A549 (cell line): ENCODE results near the gene ESRRB. TPM values are rescaled to one million over a fixed set of nuclear protein-coding genes. Genes with fewer than 3 reads are reported as not detected.

Source experiments
- ATAC-seq, 2 experiments: fragments of 200-7000 bp in 1 of 2; fragments of >200 bp in 1 of 2; cut with Nextera tagmentation in 1 of 2; cut with Tn5 transposase in 1 of 2; 3 replicates each; pipeline versions ENCODE4 v1.8.0 to v1.9.1; 2018 to 2020; ENCODE audit warnings: mild to moderate bottlenecking in 1 of 2, moderate library complexity in 1 of 2
- CTCF ChIA-PET: fragments of 300-600 bp; sonication (Branson Sonifier 250); formaldehyde crosslinking; extraction: SDS; loops from one replicate; lab custom pipeline; 2021; ENCODE audit warnings: antibody characterized with exemption, inconsistent platforms; lab: Yijun Ruan, JAX
- POLR2A ChIA-PET: fragments of 350-600 bp; formaldehyde crosslinking; extraction: SDS; loops from one replicate; lab custom pipeline; 2021; ENCODE audit warnings: antibody characterized with exemption, inconsistent platforms; lab: Yijun Ruan, JAX
- DNase-seq, 2 experiments: peaks; one replicate each; pipeline versions ENCODE4 v3.0.0 to v3.0.0-alpha.2; 2011 to 2016; ENCODE audit warnings: low read depth in 1 of 2, low spot score in 1 of 2
- FAIRE-seq: peaks from 2 replicates; lab custom pipeline; 2011; peaks lifted over from hg19 to GRCh38; lab: Jason Lieb, UNC
- H3K27ac ChIP-seq, 2 experiments: fragments of >200 bp; sonication (Bioruptor Twin); formaldehyde crosslinking; 3 replicates each; pipeline ENCODE4 v1.5.1; 2016 to 2017
- H3K4me1 ChIP-seq: fragments of >200 bp; sonication (Bioruptor Twin); formaldehyde crosslinking; 3 replicates; pipeline ENCODE4 v1.6.1; 2016
- H3K4me2 ChIP-seq: fragments of >200 bp; sonication (Bioruptor Twin); formaldehyde crosslinking; 3 replicates; pipeline ENCODE4 v1.6.1; 2016
- H3K4me3 ChIP-seq: fragments of >200 bp; sonication (Bioruptor Twin); formaldehyde crosslinking; 3 replicates; pipeline ENCODE4 v1.5.1; 2016
- H3K9me3 ChIP-seq: fragments of >200 bp; sonication (Bioruptor Twin); formaldehyde crosslinking; 3 replicates; pipeline ENCODE4 v1.6.1; 2016
- BHLHE40 ChIP-seq: IDR thresholded peaks from 2 replicates; pipeline ENCODE4 v1.6.1; 2012; ENCODE audit warnings: low read depth, low read length, inconsistent platforms
- CBX2 ChIP-seq: fragments of 200-600 bp; sonication (generic); IDR thresholded peaks from 2 replicates; pipeline ENCODE4 v1.6.1; 2016; ENCODE audit warnings: low read depth, mild to moderate bottlenecking, borderline replicate concordance
- CHD4 ChIP-seq: fragments of 200-600 bp; sonication (generic); IDR thresholded peaks from 2 replicates; pipeline ENCODE4 v1.6.1; 2016; ENCODE audit warnings: antibody characterized with exemption, mild to moderate bottlenecking, borderline replicate concordance
- E2F6 ChIP-seq: IDR thresholded peaks from 2 replicates; pipeline ENCODE4 v1.6.1; 2012; ENCODE audit warnings: low read depth, borderline replicate concordance
- FOXS1 ChIP-seq: fragments of 250-450 bp; sonication (Bioruptor Pico); IDR thresholded peaks from 2 replicates; pipeline ENCODE4 v1.5.0; 2020; ENCODE audit warnings: mild to moderate bottlenecking, moderate library complexity
- HDAC2 ChIP-seq: fragments of 200-600 bp; sonication (generic); IDR thresholded peaks from 2 replicates; pipeline ENCODE4 v1.6.1; 2016
- HES2 ChIP-seq: fragments of >200 bp; sonication (Bioruptor Twin); formaldehyde crosslinking; IDR thresholded peaks from 2 replicates; pipeline ENCODE4 v1.6.1; 2016
- HEYL ChIP-seq: fragments of 250-450 bp; sonication (Bioruptor Pico); IDR thresholded peaks from 2 replicates; pipeline ENCODE4 v1.8.0; 2021; ENCODE audit warnings: mild to moderate bottlenecking, moderate library complexity
- HOXB13 ChIP-seq: fragments of 250-450 bp; sonication (Bioruptor Pico); IDR thresholded peaks from 2 replicates; pipeline ENCODE4 v1.5.0; 2020; ENCODE audit warnings: low read depth, mild to moderate bottlenecking, moderate library complexity
- HOXB5 ChIP-seq: fragments of 250-450 bp; sonication (Bioruptor Pico); IDR thresholded peaks from 2 replicates; pipeline ENCODE4 v1.5.0; 2020; ENCODE audit warnings: mild to moderate bottlenecking, moderate library complexity
- KDM5A ChIP-seq: fragments of 200-600 bp; sonication (generic); IDR thresholded peaks from 2 replicates; pipeline ENCODE4 v1.6.1; 2016; ENCODE audit warnings: antibody characterized with exemption, mild to moderate bottlenecking
- MAFK ChIP-seq: fragments of 450-650 bp; IDR thresholded peaks from 2 replicates; pipeline ENCODE4 v1.6.1; 2014; ENCODE audit not compliant: partially characterized antibody
- NR3C1 ChIP-seq: fragments of >200 bp; sonication (Bioruptor Twin); formaldehyde crosslinking; IDR thresholded peaks from 3 replicates; pipeline ENCODE4 v1.6.1; 2017
- RARB ChIP-seq: fragments of 250-450 bp; sonication (Bioruptor Pico); IDR thresholded peaks from 2 replicates; pipeline ENCODE4 v1.8.0; 2021; ENCODE audit warnings: mild to moderate bottlenecking, moderate library complexity
- RCOR1 ChIP-seq: fragments of 150-350 bp; IDR thresholded peaks from 2 replicates; pipeline ENCODE4 v1.6.1; 2014; ENCODE audit warnings: antibody characterized with exemption, low read length, low read depth
- RFX5 ChIP-seq: fragments of 450-650 bp; IDR thresholded peaks from 2 replicates; pipeline ENCODE4 v1.7.1; 2014; ENCODE audit warnings: antibody characterized with exemption, mild to moderate bottlenecking, moderate library complexity
- TP53 ChIP-seq: fragments of 250-450 bp; sonication (Bioruptor Pico); IDR thresholded peaks from 2 replicates; pipeline ENCODE4 v1.5.0; 2021; ENCODE audit warnings: mild to moderate bottlenecking, moderate library complexity
- ZSCAN20 ChIP-seq: fragments of 250-450 bp; sonication (Bioruptor Pico); IDR thresholded peaks from 2 replicates; pipeline ENCODE4 v1.8.0; 2022; ENCODE audit warnings: mild to moderate bottlenecking, moderate library complexity
- WGBS: methylation state at CpG from one replicate; pipeline ENCODE4 v1.1.6; 2017; ENCODE audit errors: missing lambda C conversion rate; 5-methylcytosine and 5-hydroxymethylcytosine counted together
- polyA plus RNA-seq, 4 experiments: library from polyadenylated mRNA; depleted of rRNA in 3 of 4; stranded (reverse); fragments of >200 nt; fragmentation: RNase III in 1 of 4; extraction: RNeasy Plus Mini Kit Qiagen cat#74134 plus additional on column Dnase treatment in 1 of 4; gene quantifications; 2 replicates in 3 of 4; 3 replicates in 1 of 4; pipeline ENCODE4 v1.2.3, GENCODE V29; 2011 to 2017
- TF ChIP-seq, protein P1 (sequence below): IDR thresholded peaks from 2 replicates; pipeline ENCODE4 v1.6.1; 2012
- TF ChIP-seq, protein P2 (sequence below): fragments of 200-600 bp; sonication (generic); IDR thresholded peaks from 2 replicates; pipeline ENCODE4 v1.6.1; 2016; ENCODE audit warnings: antibody characterized with exemption, mild to moderate bottlenecking, moderate library complexity
- TF ChIP-seq, protein P3 (sequence below): fragments of 150-350 bp; IDR thresholded peaks from 2 replicates; pipeline ENCODE4 v1.6.1; 2014; ENCODE audit warnings: low read depth, mild to moderate bottlenecking, low read length
- TF ChIP-seq, protein P4 (sequence below): fragments of >200 bp; sonication (Bioruptor Twin); formaldehyde crosslinking; IDR thresholded peaks from 3 replicates; pipeline ENCODE4 v1.6.1; 2016

Gene ESRRB
- polyA plus RNA-seq, 2 of the 4 experiments (the other 2 are of a cell fraction): 0.15 to 0.19 TPM

DNA sequence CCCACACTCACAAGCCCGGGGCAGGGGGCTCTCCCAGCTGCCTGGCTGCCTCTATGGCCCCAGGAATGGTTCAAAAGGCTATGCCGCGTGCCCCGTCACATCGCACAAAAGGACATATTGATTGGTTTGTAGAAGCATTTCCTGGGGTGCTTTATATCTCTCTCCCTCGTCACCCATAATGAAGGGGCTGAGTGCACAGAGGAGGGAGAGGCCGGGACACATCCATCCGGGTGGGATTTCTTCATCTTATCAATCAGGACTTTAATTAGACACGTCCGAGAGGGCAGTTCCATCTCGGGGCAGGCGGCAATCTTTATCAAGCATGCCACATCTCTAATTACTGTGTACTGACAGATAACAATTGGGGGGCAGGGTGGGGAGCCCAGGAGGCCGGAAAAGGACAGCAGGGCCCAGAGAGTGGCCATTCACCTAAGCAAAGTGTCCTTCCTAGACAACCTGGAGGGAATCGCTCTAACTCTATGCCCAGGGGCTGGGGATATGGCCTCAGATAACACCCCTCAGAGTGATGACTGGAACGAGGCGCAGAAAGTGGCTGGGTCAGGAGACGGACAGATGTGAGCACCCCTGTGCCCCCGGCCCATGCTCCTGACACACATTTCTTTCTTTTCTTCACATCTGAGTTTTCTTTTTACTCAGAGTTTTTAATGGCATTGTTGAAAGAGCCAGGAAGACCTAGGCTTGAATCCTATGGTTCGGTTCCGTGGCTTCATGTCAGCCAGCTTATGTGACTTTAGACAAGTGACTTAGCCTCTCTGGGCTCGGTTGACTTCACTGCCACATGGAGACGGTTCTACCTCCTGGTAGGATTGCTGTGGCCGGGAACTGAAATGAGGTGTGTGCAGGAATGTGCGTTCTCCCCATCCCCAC lies 36.0 kb upstream of the ESRRB start:
- 56% methylated on average over 24 of the region's 24 CpGs for WGBS
- no peak overlapping the region for H3K4me2 ChIP-seq
- TF ChIP-seq CHD4: no peak
- TF ChIP-seq NR3C1: no peak
- no peak for TF ChIP-seq HOXB13 (CRISPR knock-in tag)
- no peak for TF ChIP-seq ZSCAN20
- no peak for TF ChIP-seq RCOR1
- TF ChIP-seq, all 56 proteins: peak for 0
- CTCF ChIA-PET: interaction anchor here (0.8 to 2.0 kb wide), 4 partner anchors 13 to 290 kb away, joined by 3 to 17 read pairs (median 4); no protein-coding TSS in a partner anchor
- DNase-seq (no peak), ATAC-seq (no peak), FAIRE-seq (no peak)
- H3K4me1 ChIP-seq: no peaks in the 10 kb centered on the region
- POLR2A ChIA-PET: no interaction called here
- H3K9me3 ChIP-seq: no peaks in the 10 kb centered on the region
- no peak overlapping the region for H3K27ac ChIP-seq
- no peak overlapping the region for H3K4me3 ChIP-seq

DNA sequence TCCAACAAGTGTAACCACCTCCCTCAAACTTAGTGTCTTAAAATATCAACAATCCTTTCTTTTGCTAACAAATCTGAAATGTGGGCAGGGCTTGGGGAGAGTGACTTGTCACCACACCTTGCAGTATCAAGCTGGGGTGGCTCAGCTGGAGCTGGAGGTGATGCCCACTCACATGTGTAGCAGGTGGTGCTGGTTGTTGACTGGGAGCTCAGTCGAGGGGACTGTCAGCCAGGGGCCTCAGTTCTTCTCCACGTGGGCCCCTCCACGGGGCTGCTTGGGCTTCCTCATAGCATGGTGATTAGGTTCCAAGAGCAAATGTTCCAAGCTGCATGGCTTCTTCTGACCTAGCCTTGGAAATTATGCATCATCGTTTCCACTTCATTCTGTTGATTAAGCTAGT lies 32.6 kb upstream of the ESRRB start:
- no peak for TF ChIP-seq TP53 (CRISPR knock-in tag)
- TF ChIP-seq, protein P1, sequence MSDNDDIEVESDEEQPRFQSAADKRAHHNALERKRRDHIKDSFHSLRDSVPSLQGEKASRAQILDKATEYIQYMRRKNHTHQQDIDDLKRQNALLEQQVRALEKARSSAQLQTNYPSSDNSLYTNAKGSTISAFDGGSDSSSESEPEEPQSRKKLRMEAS: no peak
- TF ChIP-seq RARB (CRISPR knock-in tag): no peak
- TF ChIP-seq, protein P2, sequence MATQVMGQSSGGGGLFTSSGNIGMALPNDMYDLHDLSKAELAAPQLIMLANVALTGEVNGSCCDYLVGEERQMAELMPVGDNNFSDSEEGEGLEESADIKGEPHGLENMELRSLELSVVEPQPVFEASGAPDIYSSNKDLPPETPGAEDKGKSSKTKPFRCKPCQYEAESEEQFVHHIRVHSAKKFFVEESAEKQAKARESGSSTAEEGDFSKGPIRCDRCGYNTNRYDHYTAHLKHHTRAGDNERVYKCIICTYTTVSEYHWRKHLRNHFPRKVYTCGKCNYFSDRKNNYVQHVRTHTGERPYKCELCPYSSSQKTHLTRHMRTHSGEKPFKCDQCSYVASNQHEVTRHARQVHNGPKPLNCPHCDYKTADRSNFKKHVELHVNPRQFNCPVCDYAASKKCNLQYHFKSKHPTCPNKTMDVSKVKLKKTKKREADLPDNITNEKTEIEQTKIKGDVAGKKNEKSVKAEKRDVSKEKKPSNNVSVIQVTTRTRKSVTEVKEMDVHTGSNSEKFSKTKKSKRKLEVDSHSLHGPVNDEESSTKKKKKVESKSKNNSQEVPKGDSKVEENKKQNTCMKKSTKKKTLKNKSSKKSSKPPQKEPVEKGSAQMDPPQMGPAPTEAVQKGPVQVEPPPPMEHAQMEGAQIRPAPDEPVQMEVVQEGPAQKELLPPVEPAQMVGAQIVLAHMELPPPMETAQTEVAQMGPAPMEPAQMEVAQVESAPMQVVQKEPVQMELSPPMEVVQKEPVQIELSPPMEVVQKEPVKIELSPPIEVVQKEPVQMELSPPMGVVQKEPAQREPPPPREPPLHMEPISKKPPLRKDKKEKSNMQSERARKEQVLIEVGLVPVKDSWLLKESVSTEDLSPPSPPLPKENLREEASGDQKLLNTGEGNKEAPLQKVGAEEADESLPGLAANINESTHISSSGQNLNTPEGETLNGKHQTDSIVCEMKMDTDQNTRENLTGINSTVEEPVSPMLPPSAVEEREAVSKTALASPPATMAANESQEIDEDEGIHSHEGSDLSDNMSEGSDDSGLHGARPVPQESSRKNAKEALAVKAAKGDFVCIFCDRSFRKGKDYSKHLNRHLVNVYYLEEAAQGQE: no peak
- no peak for TF ChIP-seq MAFK
- TF ChIP-seq FOXS1 (CRISPR knock-in tag): no peak
- no peak for TF ChIP-seq BHLHE40
- TF ChIP-seq, protein P3, sequence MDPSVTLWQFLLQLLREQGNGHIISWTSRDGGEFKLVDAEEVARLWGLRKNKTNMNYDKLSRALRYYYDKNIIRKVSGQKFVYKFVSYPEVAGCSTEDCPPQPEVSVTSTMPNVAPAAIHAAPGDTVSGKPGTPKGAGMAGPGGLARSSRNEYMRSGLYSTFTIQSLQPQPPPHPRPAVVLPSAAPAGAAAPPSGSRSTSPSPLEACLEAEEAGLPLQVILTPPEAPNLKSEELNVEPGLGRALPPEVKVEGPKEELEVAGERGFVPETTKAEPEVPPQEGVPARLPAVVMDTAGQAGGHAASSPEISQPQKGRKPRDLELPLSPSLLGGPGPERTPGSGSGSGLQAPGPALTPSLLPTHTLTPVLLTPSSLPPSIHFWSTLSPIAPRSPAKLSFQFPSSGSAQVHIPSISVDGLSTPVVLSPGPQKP: no peak
- TF ChIP-seq RFX5: no peak
- no peak for TF ChIP-seq E2F6
- TF ChIP-seq, protein P4, sequence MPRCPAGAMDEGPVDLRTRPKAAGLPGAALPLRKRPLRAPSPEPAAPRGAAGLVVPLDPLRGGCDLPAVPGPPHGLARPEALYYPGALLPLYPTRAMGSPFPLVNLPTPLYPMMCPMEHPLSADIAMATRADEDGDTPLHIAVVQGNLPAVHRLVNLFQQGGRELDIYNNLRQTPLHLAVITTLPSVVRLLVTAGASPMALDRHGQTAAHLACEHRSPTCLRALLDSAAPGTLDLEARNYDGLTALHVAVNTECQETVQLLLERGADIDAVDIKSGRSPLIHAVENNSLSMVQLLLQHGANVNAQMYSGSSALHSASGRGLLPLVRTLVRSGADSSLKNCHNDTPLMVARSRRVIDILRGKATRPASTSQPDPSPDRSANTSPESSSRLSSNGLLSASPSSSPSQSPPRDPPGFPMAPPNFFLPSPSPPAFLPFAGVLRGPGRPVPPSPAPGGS: no peak
- no peak for TF ChIP-seq HEYL (CRISPR knock-in tag)
- TF ChIP-seq HOXB5 (CRISPR knock-in tag): no peak
- no peak for TF ChIP-seq HES2
- no peak for TF ChIP-seq KDM5A
- TF ChIP-seq HDAC2: no peak
- no peak for TF ChIP-seq CBX2
- DNase-seq (no peak), ATAC-seq (no peak), FAIRE-seq (no peak)
- Histone ChIP-seq H3K4me1 (no peaks in the 10 kb centered on the region), H3K4me2 (no peak overlapping the region), H3K9me3 (no peaks in the 10 kb centered on the region), H3K4me3 (no peak overlapping the region), H3K27ac (no peak overlapping the region)
- ChIA-PET POLR2A (no interaction called here), CTCF (interaction anchor here (1.3 kb wide), 1 partner anchor 10 kb away, joined by 11 read pairs; no protein-coding TSS in a partner anchor)
- 13% methylated on average over 2 of the region's 4 CpGs for WGBS
